Osteocyte (in vitro differentiated cells): Measurements from ENCODE around the gene PSAPL1. TPM values are rescaled to one million over a fixed set of nuclear protein-coding genes. Genes with fewer than 3 reads are reported as not detected.

Source experiments
- DNase-seq: peaks from one replicate; pipeline ENCODE4 v3.0.0; 2021; ENCODE audit warnings: mixed read lengths; ENCODE audit not compliant: unreplicated experiment; ENCODE audit errors: extremely low spot score
- H3K27ac Mint-ChIP-seq: one replicate; pipeline ENCODE4 v1.8.0; 2021; ENCODE audit warnings: mild to moderate bottlenecking, mixed read lengths; ENCODE audit not compliant: unreplicated experiment
- H3K27me3 Mint-ChIP-seq: one replicate; pipeline ENCODE4 v1.8.0; 2021; ENCODE audit warnings: mixed read lengths; ENCODE audit not compliant: unreplicated experiment
- H3K36me3 Mint-ChIP-seq: one replicate; pipeline ENCODE4 v1.8.0; 2021; ENCODE audit warnings: mixed read lengths; ENCODE audit not compliant: unreplicated experiment
- H3K4me1 Mint-ChIP-seq: one replicate; pipeline ENCODE4 v1.8.0; 2021; ENCODE audit warnings: mixed read lengths; ENCODE audit not compliant: unreplicated experiment
- H3K4me3 Mint-ChIP-seq: one replicate; pipeline ENCODE4 v1.8.0; 2021; ENCODE audit warnings: mild to moderate bottlenecking, moderate library complexity, mixed read lengths; ENCODE audit not compliant: unreplicated experiment
- H3K9me3 Mint-ChIP-seq: one replicate; pipeline ENCODE4 v1.8.0; 2021; ENCODE audit warnings: mixed read lengths; ENCODE audit not compliant: unreplicated experiment
- CTCF ChIP-seq: fragments of 200-600 bp; sonication (generic); IDR thresholded peaks from 2 replicates; pipeline ENCODE4 v1.5.0; 2021; ENCODE audit warnings: antibody characterized with exemption, mild to moderate bottlenecking, moderate library complexity
- total RNA-seq: library from RNA; stranded (reverse); gene quantifications from 2 replicates; pipeline ENCODE4 v1.2.1, GENCODE V29; 2021

Gene PSAPL1
- total RNA-seq, 1 donor from 2014 or later, result not detected

GRCh38 chr4:7448036-7448435 is 13.3 kb upstream of the PSAPL1 start:
- Mint-ChIP-seq H3K27me3 (peaks cover 11% of the 10 kb centered on the region), H3K4me1 (no peaks in the 10 kb centered on the region), H3K4me3 (no peak overlapping the region), H3K9me3 (no peaks in the 10 kb centered on the region), H3K36me3 (no peaks in the 10 kb centered on the region), H3K27ac (no peak overlapping the region)
- TF ChIP-seq CTCF, result no peak
- no peak for DNase-seq

- Mint-ChIP-seq H3K9me3 (no peaks in the 10 kb centered on the region), H3K36me3 (no peaks in the 10 kb centered on the region), H3K27me3 (peaks cover 11% of the 10 kb centered on the region), H3K4me1 (no peaks in the 10 kb centered on the region), H3K27ac (no peak overlapping the region), H3K4me3 (no peak overlapping the region)
- DNase-seq, result no peak
- no peak for TF ChIP-seq CTCF
Observed at GRCh38 chr4:7447236-7447635, 12.5 kb upstream of the PSAPL1 start.

- no peak overlapping the region for H3K4me3 Mint-ChIP-seq
- H3K9me3 Mint-ChIP-seq, result no peaks in the 10 kb centered on the region
- TF ChIP-seq CTCF, result no peak
- peaks cover 13% of the 10 kb centered on the region for H3K27me3 Mint-ChIP-seq
- H3K27ac Mint-ChIP-seq, result no peak overlapping the region
- no peaks in the 10 kb centered on the region for H3K36me3 Mint-ChIP-seq
- DNase-seq, result no peak
- no peaks in the 10 kb centered on the region for H3K4me1 Mint-ChIP-seq
Observed at GRCh38 chr4:7444731-7445130, 10.0 kb upstream of the PSAPL1 start.

GRCh38 chr4:7444314-7444713 is 9.6 kb upstream of the PSAPL1 start:
- Mint-ChIP-seq H3K27me3 (peaks cover 17% of the 10 kb centered on the region), H3K4me3 (no peak overlapping the region), H3K4me1 (no peaks in the 10 kb centered on the region), H3K27ac (no peak overlapping the region), H3K36me3 (no peaks in the 10 kb centered on the region), H3K9me3 (peaks cover 3% of the 10 kb centered on the region)
- DNase-seq, result no peak
- no peak for TF ChIP-seq CTCF

GRCh38 chr4:7442574-7443162 is 7.9 kb upstream of the PSAPL1 start:
- Mint-ChIP-seq H3K27ac (no peak overlapping the region), H3K4me3 (no peak overlapping the region), H3K4me1 (no peaks in the 10 kb centered on the region), H3K36me3 (no peaks in the 10 kb centered on the region), H3K27me3 (peaks cover 22% of the 10 kb centered on the region), H3K9me3 (peaks cover 5% of the 10 kb centered on the region)
- no peak for DNase-seq
- no peak for TF ChIP-seq CTCF
